NCI-H2081 treated with DMSO at 0.1 percent for 48 hours (cell line): ENCODE measurements around the gene PAX7.
"Not testable (repeated sequence)": the region's sequence is repeated elsewhere in the genome, so short reads cannot be mapped to it uniquely, and the experiment has no call there.

Experiments
- DNase-seq: peaks from one replicate; lab custom pipeline; 2025; lab: John Stamatoyannopoulos, UW

Gene PAX7

GRCh38 chr1:18730321-18730720, 99.7 kb downstream of the PAX7 start:
- no peak for DNase-seq

GRCh38 chr1:18731148-18731547, 100.5 kb downstream of the PAX7 start:
- DNase-seq: no peak

- DNase-seq: no peak
Measured at GRCh38 chr1:18731591-18732235, 101.1 kb downstream of the PAX7 start.

GRCh38 chr1:18732686-18733085, 102.0 kb downstream of the PAX7 start:
- DNase-seq: no peak

- DNase-seq: no peak
Measured at GRCh38 chr1:18734001-18734400, 103.4 kb downstream of the PAX7 start.

GRCh38 chr1:18734461-18735223, 104.0 kb downstream of the PAX7 start:
- no peak for DNase-seq

GRCh38 chr1:18735224-18735997, 104.8 kb downstream of the PAX7 start:
- DNase-seq: no peak

- DNase-seq: no peak
Measured at GRCh38 chr1:18736958-18737357, 106.3 kb downstream of the PAX7 start.

- no peak for DNase-seq
Measured at GRCh38 chr1:18738126-18738525, 107.5 kb downstream of the PAX7 start.

- no peak for DNase-seq
Measured at GRCh38 chr1:18738617-18739016, 108.0 kb downstream of the PAX7 start.

- no peak for DNase-seq
Measured at GRCh38 chr1:18739408-18739807, 108.8 kb downstream of the PAX7 start.

- no peak for DNase-seq
Measured at GRCh38 chr1:18739897-18740296, 109.3 kb downstream of the PAX7 start.

GRCh38 chr1:18740617-18741016, 110.0 kb downstream of the PAX7 start:
- DNase-seq: no peak

GRCh38 chr1:18743233-18743632, 112.6 kb downstream of the PAX7 start:
- DNase-seq: no peak

GRCh38 chr1:18744381-18744780, 113.7 kb downstream of the PAX7 start:
- not testable (repeated sequence) for DNase-seq

GRCh38 chr1:18746981-18747380, 116.3 kb downstream of the PAX7 start:
- DNase-seq: no peak

- no peak for DNase-seq
Measured at GRCh38 chr1:18747671-18748070, 117.0 kb downstream of the PAX7 start.

- DNase-seq: no peak
Measured at GRCh38 chr1:18748435-18748834, 117.8 kb downstream of the PAX7 start.

GRCh38 chr1:18749569-18749968, 118.9 kb downstream of the PAX7 start:
- no peak for DNase-seq

GRCh38 chr1:18750600-18750999, 120.0 kb downstream of the PAX7 start:
- DNase-seq: no peak

GRCh38 chr1:18751425-18751824, 120.8 kb downstream of the PAX7 start:
- DNase-seq: no peak

GRCh38 chr1:18752409-18752808, 121.8 kb downstream of the PAX7 start:
- no peak for DNase-seq

- no peak for DNase-seq
Measured at GRCh38 chr1:18760156-18760555, 129.5 kb downstream of the PAX7 start.
